Myocyte (in vitro differentiated cells): Measurements from ENCODE around the gene SREK1. TPM values are rescaled to one million over a fixed set of nuclear protein-coding genes. Genes with fewer than 3 reads are reported as not detected.
"Not testable (repeated sequence)": the region's sequence is repeated elsewhere in the genome, so short reads cannot be mapped to it uniquely, and the experiment has no call there.

Experiments used
- DNase-seq: peaks from one replicate; pipeline ENCODE4 v3.0.0-alpha.2; 2012; ENCODE audit warnings: low read depth
- total RNA-seq: library from RNA; depleted of rRNA; stranded (reverse); fragments of >200 nt; gene quantifications from 2 replicates; pipeline ENCODE4 v1.2.3, GENCODE V29; 2014

Gene SREK1
- total RNA-seq, 1 donor from 2014 or later: 63.1 TPM

DNA sequence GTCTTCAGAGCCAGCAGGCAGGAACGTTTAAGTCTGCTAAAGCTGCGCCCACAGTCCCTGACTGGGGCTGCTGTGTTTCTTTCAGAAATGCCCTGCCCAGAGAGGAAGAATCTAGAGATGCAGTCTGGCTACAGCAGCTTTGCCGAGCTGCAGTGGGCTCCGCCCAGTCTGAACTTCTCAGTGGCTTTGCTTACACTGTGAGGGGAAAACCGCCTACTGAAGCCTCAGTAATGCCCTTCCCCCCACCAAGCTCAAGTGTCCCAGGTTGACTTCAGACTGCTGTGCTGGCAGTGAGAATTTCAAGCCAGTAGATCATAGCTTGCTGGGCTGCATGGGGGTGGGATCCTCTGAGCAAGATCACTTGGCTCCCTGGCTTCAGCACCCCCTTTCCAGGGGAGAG, 78.4 kb downstream of the SREK1 start:
- peak; percentile 19 for DNase-seq

DNA sequence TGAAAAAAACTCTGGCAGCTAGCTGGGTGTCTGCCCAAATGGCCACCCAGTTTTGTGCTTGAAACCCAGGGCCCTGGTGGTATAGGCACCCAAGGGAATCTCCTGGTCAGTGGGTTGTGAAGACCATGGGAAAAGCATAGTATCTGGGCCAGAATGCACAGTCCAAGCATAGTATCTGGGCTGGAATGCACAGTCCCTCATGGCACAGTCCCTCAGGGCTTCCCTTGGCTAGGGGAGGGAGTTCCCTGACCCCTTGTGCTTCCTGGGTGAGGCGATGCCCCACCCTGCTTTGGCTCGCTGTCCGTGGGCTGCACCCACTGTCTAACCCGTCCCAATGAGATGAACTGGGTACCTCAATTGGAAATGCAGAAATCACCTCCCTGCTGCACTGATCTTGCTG, 78.8 kb downstream of the SREK1 start:
- DNase-seq: not testable (repeated sequence)

DNA sequence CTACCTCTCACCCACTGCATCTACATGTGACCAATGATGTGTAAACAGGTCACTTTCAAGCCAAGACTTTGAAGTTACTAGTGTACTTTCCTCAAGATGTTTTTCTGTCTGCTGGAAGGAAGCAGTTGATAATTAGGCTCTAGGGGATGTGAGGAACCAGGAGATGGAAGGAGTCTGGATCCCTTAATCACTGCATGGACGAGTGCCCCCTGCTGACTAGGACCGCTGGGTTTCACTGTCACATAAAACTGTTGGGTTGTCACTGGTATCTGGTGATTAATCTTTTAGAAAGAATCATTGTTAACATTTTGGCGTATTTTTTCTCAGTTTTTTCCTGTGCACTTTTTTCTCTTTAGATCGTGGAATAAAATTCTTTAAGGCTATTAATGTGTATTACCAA, 79.5 kb downstream of the SREK1 start:
- DNase-seq: peak; percentile 32

DNA sequence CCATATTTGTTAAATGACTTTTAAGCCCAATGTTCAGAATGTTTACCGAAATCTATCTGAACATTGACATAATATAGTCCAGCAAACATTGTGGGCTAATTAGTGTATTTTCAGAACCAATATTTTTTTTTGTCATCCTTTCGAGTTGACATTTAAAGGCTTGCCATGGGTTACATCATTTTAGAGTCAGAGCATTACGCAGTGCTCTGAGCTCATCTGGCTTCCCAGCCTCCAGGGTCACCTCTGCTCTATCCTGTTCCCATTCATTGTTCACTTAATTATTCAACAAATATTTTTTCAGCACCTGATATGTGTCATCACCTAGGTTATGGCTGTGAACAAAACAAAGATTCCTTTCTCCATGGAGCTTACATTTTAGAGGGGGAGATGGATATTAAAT, 80.2 kb downstream of the SREK1 start:
- no peak for DNase-seq

DNA sequence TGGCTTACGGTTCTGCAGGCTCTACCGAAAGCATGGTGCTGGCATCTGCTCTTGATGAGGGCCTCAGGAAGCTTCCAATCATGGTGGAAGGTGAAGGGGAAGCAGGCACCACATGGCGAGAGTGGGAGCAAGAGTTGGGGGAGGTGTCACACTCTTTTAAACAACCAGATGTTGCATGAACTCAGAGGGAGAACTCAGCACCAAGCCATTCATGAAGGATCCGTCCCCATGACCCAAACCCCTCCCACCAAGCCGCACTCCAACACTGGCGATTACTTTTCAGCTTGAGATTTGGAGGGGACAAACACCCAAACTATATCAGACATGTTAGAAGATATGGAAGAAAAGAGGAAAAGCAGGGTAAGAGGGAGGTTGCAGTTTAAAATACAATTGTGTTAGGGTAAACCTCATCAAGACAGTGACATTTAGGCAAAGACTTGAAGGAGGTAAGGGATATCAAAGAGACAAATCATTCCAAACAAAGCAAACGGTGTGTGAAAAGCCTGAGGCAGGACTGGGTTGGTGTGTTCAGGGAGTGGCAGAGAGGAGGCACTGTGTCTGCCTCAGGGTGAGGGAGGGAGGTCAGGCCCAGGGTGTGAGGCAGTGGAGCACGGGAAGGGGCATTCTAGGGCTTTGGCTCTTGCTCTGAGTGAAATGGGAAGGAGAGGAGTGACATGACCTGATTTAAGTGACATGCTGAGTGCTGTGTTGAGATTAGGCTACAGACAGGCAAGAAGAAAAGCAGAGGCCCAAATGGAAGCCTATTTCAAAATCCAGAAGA, 80.9 kb downstream of the SREK1 start:
- DNase-seq: no peak

DNA sequence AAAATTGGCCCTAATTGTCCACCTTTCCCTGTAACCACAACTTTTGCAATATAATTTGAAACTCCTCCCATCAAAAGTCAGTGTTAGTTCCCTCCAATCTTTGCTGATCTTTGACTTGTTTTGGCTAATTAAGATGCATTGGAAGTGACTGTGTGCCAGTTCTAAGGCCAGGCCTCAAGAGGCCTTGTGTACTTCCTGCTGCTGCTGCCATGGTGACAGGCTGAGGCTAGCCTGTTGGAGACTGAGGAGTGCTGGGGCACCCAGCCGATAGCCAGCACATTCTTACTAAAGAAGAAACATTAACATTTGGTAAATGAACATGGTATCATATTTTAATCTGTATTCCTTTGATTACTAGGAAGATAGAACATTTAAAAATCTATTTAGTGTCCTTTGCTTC, 86.5 kb downstream of the SREK1 start:
- DNase-seq: no peak

DNA sequence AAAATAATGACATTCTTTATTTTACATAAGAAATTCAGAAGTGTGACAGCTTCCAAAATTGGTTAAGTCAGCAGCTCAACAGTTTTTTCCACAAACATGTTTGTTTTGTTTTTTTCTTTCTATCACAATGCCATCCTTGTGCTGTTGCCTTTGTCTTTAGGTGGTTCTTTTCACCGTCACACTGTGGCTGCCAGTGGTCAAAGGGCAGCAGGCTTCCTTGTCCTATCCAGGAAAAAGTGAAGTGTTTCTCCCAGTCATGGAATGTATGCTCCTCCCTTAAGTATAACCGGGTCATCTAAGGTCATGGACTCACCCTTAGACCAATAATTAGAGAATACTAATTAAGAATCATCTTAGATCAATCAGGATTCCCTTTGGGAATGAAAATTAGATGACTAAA, 87.4 kb downstream of the SREK1 start:
- DNase-seq: no peak

DNA sequence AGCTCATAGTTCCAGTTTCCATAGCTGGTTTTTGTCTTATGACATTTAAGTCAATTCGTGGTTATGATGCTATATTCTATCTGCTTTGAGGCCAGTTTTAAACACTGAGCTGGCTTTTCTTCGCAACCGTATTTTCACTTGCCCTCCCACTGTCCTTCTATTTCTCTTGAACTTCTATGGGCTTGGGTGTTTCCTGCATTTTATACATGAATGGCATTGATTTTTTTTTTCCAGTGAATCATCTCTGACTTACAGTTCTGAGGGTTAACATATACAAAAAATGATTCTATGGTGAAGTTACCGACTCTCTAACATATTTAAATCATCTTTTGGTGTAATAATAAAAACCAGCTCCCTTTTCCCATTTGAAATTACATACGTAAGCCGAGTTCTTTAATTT, 88.2 kb downstream of the SREK1 start:
- no peak for DNase-seq

DNA sequence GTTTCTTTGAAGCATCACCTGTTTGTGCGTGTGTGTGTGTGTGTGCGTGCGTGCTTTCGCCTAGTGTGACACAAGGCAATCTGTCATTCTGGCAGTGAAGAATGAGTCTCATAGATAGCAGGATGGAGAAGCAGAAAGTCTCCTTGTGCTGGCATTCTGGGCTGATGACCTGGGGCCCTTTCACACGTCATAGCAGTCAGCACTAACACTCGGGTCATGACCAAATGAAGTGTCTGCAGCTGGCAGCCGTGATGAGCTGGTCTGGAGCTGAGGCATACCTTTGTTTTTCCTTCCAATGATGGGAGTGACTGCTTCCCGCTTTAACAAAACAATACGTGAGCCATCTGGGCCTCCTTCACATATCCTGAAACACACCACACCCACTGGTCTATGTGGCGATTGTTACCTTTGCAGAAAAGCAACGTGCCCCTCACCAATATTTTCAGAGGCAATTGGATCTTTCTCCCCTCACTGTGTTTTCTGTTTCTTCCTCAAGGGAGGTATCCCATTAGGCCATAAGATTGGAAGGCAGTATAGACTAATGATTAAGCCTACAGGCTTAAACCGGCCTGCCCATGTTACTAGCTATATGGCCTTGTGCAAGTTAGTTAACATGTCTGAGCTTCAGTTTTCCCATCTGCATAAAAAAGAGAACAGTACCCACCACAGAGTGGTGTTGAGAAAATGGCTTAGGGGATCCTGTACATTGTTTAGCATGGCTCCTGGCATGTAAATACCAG, 88.8 kb downstream of the SREK1 start:
- no peak for DNase-seq

Other genes with a start within 250 kb of the SREK1 start
- 56.6 and 62.8 TPM in 2 replicates for gene ERBIN, start 217.7 kb upstream of the SREK1 start, total RNA-seq